C4-2B (cell line): ENCODE results near the gene FAF1.

Source experiments
- CTCF ChIP-seq: fragments of 450-650 bp; conservative IDR thresholded peaks from 2 replicates; pipeline ENCODE4 v1.5.1; 2017; ENCODE audit warnings: mild to moderate bottlenecking
- ZFX ChIP-seq: fragments of 450-650 bp; IDR thresholded peaks from 2 replicates; pipeline ENCODE4 v1.6.1; 2017

DNA sequence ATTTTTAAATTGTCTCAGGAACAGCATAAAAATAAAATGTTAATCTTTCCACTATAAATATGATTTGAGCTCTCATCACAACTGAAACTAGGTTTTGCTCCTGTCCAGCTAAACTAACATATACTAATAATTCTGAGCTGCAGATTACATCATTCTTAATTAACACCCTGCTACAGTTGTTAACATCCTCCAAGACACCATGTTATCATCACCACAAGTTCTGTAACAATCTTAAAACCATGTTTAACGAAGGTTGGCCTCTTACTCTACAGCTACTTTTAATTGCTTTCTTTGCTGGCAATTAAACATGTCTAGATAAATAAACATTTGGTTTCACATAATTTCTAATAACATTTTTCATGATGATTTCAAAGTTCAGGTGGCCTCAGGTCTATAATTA is 240.9 kb downstream of the FAF1 start:
- TF ChIP-seq CTCF (no peak), ZFX (no peak)
